ENCODE results near the gene PSG2. TPM values are rescaled to one million over a fixed set of nuclear protein-coding genes. Genes with fewer than 3 reads are reported as not detected.

Gene PSG2
- total RNA-seq, 2 donors from 2014 or later: not detected

Other genes with a start within 250 kb of the PSG2 start
- gene PSG1, start 203.0 kb downstream of the PSG2 start, total RNA-seq: not detected
- not detected for gene PSG6, start 164.8 kb downstream of the PSG2 start, total RNA-seq
- gene PSG7, start 145.5 kb downstream of the PSG2 start, total RNA-seq: not detected
- not detected for gene PSG11, start 56.2 kb downstream of the PSG2 start, total RNA-seq
- not detected for gene PSG5, start 103.8 kb upstream of the PSG2 start, total RNA-seq
- gene PSG4, start 122.9 kb upstream of the PSG2 start, total RNA-seq: not detected
- not detected for gene PSG9, start 186.8 kb upstream of the PSG2 start, total RNA-seq